D721Med (cell line): ENCODE results near the gene MRC2.
A peak's percentile ranks its signal among the peaks of the same experiment; 100 is the strongest.

Experiments
- DNase-seq: peaks from one replicate; pipeline ENCODE4 v3.0.0; 2011; ENCODE audit warnings: low spot score; ENCODE audit not compliant: insufficient read length
- FAIRE-seq: peaks from 2 replicates; lab custom pipeline; 2011; peaks lifted over from hg19 to GRCh38; lab: Jason Lieb, UNC
- CTCF ChIP-seq: IDR thresholded peaks from 2 replicates; pipeline ENCODE4 v1.5.1; 2012; ENCODE audit warnings: mild to moderate bottlenecking, control low read depth; ENCODE audit not compliant: insufficient read depth; ENCODE audit errors: missing control alignments

The MRC2 gene

GRCh38 chr17:62672957-62673356, 45.5 kb downstream of the MRC2 start:
- no peak for TF ChIP-seq CTCF
- no peak for FAIRE-seq
- no peak for DNase-seq

GRCh38 chr17:62673614-62674362, 46.3 kb downstream of the MRC2 start:
- no peak for FAIRE-seq
- TF ChIP-seq CTCF = no peak

GRCh38 chr17:62674363-62674739, 46.9 kb downstream of the MRC2 start:
- no peak for TF ChIP-seq CTCF
- DNase-seq (no peak), FAIRE-seq (no peak)

More at GRCh38 chr17:62673614-62674362, 46.3 kb downstream of the MRC2 start:
- DNase-seq = no peak

GRCh38 chr17:62674841-62675240, 47.4 kb downstream of the MRC2 start:
- TF ChIP-seq CTCF = no peak
- DNase-seq (peak; percentile 12), FAIRE-seq (no peak)

GRCh38 chr17:62675260-62675659, 47.8 kb downstream of the MRC2 start:
- no peak for FAIRE-seq
- no peak for TF ChIP-seq CTCF

GRCh38 chr17:62675701-62676100, 48.2 kb downstream of the MRC2 start:
- DNase-seq = no peak
- no peak for TF ChIP-seq CTCF
- FAIRE-seq = no peak

More at GRCh38 chr17:62675260-62675659, 47.8 kb downstream of the MRC2 start:
- no peak for DNase-seq

- no peak for TF ChIP-seq CTCF
- DNase-seq (no peak), FAIRE-seq (no peak)
These were observed 48.9 kb downstream of the MRC2 start for GRCh38 chr17:62676231-62676943.
